Mucosa of rectum (tissue), 2 donors: ENCODE results near the gene NR2F2.

Experiments used
- H3K27ac ChIP-seq, 2 donors: one replicate each; pipeline ENCODE4 v1.7.0; 2013; ENCODE audit warnings: inconsistent platforms in 2 of 2, low read depth in 2 of 2, low read length in 2 of 2
- H3K27me3 ChIP-seq, 2 donors: one replicate each; pipeline ENCODE4 v1.7.0; 2013; ENCODE audit warnings: low read length in 2 of 2; ENCODE audit not compliant: control insufficient read depth in 2 of 2, insufficient read depth in 2 of 2
- H3K36me3 ChIP-seq, 2 donors: one replicate each; pipeline ENCODE4 v1.7.0; 2013; ENCODE audit warnings: low read length in 2 of 2; ENCODE audit not compliant: control insufficient read depth in 2 of 2, insufficient read depth in 2 of 2
- H3K4me1 ChIP-seq, 2 donors: one replicate each; pipeline ENCODE4 v1.7.0; 2013; ENCODE audit warnings: low read length in 2 of 2, mild to moderate bottlenecking in 1 of 2; ENCODE audit not compliant: control insufficient read depth in 2 of 2, insufficient read depth in 2 of 2
- H3K4me3 ChIP-seq, 2 donors: one replicate each; pipeline ENCODE4 v1.7.0; 2013; ENCODE audit warnings: low read length in 2 of 2
- H3K9ac ChIP-seq, 2 donors: one replicate each; pipeline ENCODE4 v1.7.0; 2013; ENCODE audit warnings: low read length in 2 of 2, low read depth in 1 of 2, mild to moderate bottlenecking in 1 of 2
- H3K9me3 ChIP-seq, 2 donors: one replicate each; pipeline ENCODE4 v1.7.0; 2013; ENCODE audit warnings: low read length in 2 of 2; ENCODE audit not compliant: control insufficient read depth in 2 of 2
- donor health status: healthy.
- donor health status: Normal muscosa, but diverticular disease.

Gene NR2F2

GRCh38 chr15:96324940-96325540, 5.5 kb upstream of the NR2F2 start:
- H3K27ac ChIP-seq = peak overlapping the region; percentile 53 to 59
- H3K4me1 ChIP-seq = peaks cover 7 to 12% of the 10 kb centered on the region in 2 donors
- H3K9me3 ChIP-seq = peaks cover 0 to 2% of the 10 kb centered on the region in 2 donors
- H3K36me3 ChIP-seq = no peaks in the 10 kb centered on the region
- H3K27me3 ChIP-seq = peaks cover 35 to 52% of the 10 kb centered on the region in 2 donors
- peak overlapping the region; percentile 17 to 70 for H3K4me3 ChIP-seq
- H3K9ac ChIP-seq = peak overlapping the region in 1 of 2 donors; percentile 20

- peaks cover 33 to 48% of the 10 kb centered on the region in 2 donors for H3K27me3 ChIP-seq
- peak overlapping the region; percentile 53 to 59 for H3K27ac ChIP-seq
- H3K9me3 ChIP-seq = peaks cover 0 to 2% of the 10 kb centered on the region in 2 donors
- peaks cover 7 to 12% of the 10 kb centered on the region in 2 donors for H3K4me1 ChIP-seq
- H3K4me3 ChIP-seq = peak overlapping the region; percentile 55 to 70
- H3K9ac ChIP-seq = peak overlapping the region in 1 of 2 donors; percentile 21
- H3K36me3 ChIP-seq = no peaks in the 10 kb centered on the region
These were observed 4.8 kb upstream of the NR2F2 start for GRCh38 chr15:96325541-96326327.

- Histone ChIP-seq H3K9ac (peak overlapping the region; percentile 1 to 70), H3K4me3 (peak overlapping the region; percentile 55 to 70), H3K4me1 (peaks cover 5 to 12% of the 10 kb centered on the region in 2 donors), H3K9me3 (peaks cover 0 to 2% of the 10 kb centered on the region in 2 donors), H3K27me3 (peaks cover 28 to 41% of the 10 kb centered on the region in 2 donors), H3K36me3 (no peaks in the 10 kb centered on the region), H3K27ac (peak overlapping the region; percentile 53 to 59)
These were observed 4.0 kb upstream of the NR2F2 start for GRCh38 chr15:96326328-96327154.

- peaks cover 27 to 35% of the 10 kb centered on the region in 2 donors for H3K27me3 ChIP-seq
- H3K36me3 ChIP-seq = no peaks in the 10 kb centered on the region
- peak overlapping the region; percentile 53 to 59 for H3K27ac ChIP-seq
- peak overlapping the region; percentile 55 to 70 for H3K4me3 ChIP-seq
- peaks cover 5 to 12% of the 10 kb centered on the region in 2 donors for H3K4me1 ChIP-seq
- peak overlapping the region; percentile 24 to 70 for H3K9ac ChIP-seq
- H3K9me3 ChIP-seq = peaks cover 0 to 2% of the 10 kb centered on the region in 2 donors
These were observed 3.3 kb upstream of the NR2F2 start for GRCh38 chr15:96327155-96327741.

GRCh38 chr15:96328181-96328876, 2.2 kb upstream of the NR2F2 start:
- Histone ChIP-seq H3K27ac (peak overlapping the region in 1 of 2 donors; percentile 5), H3K4me1 (peaks cover 5 to 12% of the 10 kb centered on the region in 2 donors), H3K9me3 (peaks cover 0 to 2% of the 10 kb centered on the region in 2 donors), H3K4me3 (peak overlapping the region in 1 of 2 donors; percentile 14), H3K36me3 (no peaks in the 10 kb centered on the region), H3K27me3 (peaks cover 21 to 27% of the 10 kb centered on the region in 2 donors), H3K9ac (no peak overlapping the region)

GRCh38 chr15:96328877-96329195, 1.7 kb upstream of the NR2F2 start:
- Histone ChIP-seq H3K9ac (no peak overlapping the region), H3K4me1 (peaks cover 5 to 15% of the 10 kb centered on the region in 2 donors), H3K9me3 (peaks cover 0 to 2% of the 10 kb centered on the region in 2 donors), H3K27me3 (peaks cover 21 to 22% of the 10 kb centered on the region in 2 donors), H3K27ac (peak overlapping the region in 1 of 2 donors; percentile 5), H3K36me3 (no peaks in the 10 kb centered on the region), H3K4me3 (peak overlapping the region in 1 of 2 donors; percentile 14)

- Histone ChIP-seq H3K4me1 (peaks cover 8 to 21% of the 10 kb centered on the region in 2 donors), H3K4me3 (peak overlapping the region; percentile 68 to 79), H3K9me3 (peaks cover 0 to 2% of the 10 kb centered on the region in 2 donors), H3K36me3 (peaks cover 3 to 6% of the 10 kb centered on the region in 2 donors), H3K27me3 (peaks cover 15 to 16% of the 10 kb centered on the region in 2 donors), H3K27ac (peak overlapping the region; percentile 71 to 74), H3K9ac (peak overlapping the region; percentile 18 to 71)
These were observed 1.0 kb upstream of the NR2F2 start for GRCh38 chr15:96329403-96329981.

- H3K27me3 ChIP-seq = peaks cover 11% of the 10 kb centered on the region in 2 donors
- H3K9me3 ChIP-seq = peaks cover 0 to 2% of the 10 kb centered on the region in 2 donors
- peak overlapping the region; percentile 71 to 74 for H3K27ac ChIP-seq
- H3K9ac ChIP-seq = peak overlapping the region; percentile 70 to 71
- peaks cover 3 to 8% of the 10 kb centered on the region in 2 donors for H3K36me3 ChIP-seq
- H3K4me1 ChIP-seq = peaks cover 13 to 21% of the 10 kb centered on the region in 2 donors
- H3K4me3 ChIP-seq = peak overlapping the region; percentile 68 to 79
These were observed 443 bp upstream of the NR2F2 start for GRCh38 chr15:96330064-96330449.
